CD4-positive, alpha-beta T cell treated with Interleukin-15 for 4 hours (primary cell): ENCODE data around the gene CH25H.
"Not testable (repeated sequence)": the region's sequence is repeated elsewhere in the genome, so short reads cannot be mapped to it uniquely, and the experiment has no call there.

ENCODE experiments used
- DNase-seq: peaks from one replicate; pipeline ENCODE4 v3.0.0-alpha.2; 2020; ENCODE audit warnings: low spot score

The CH25H gene

GRCh38 chr10:89201345-89202032, 5.6 kb downstream of the CH25H start:
- DNase-seq, result no peak

- DNase-seq, result no peak
Observed at GRCh38 chr10:89197473-89197872, 9.6 kb downstream of the CH25H start.

GRCh38 chr10:89191301-89191700, 15.8 kb downstream of the CH25H start:
- DNase-seq, result not testable (repeated sequence)

- no peak for DNase-seq
Observed at GRCh38 chr10:89189211-89189734, 17.8 kb downstream of the CH25H start.

- DNase-seq, result no peak
Observed at GRCh38 chr10:89185658-89186057, 21.5 kb downstream of the CH25H start.

GRCh38 chr10:89184638-89185037, 22.5 kb downstream of the CH25H start:
- DNase-seq, result no peak

- no peak for DNase-seq
Observed at GRCh38 chr10:89183571-89183970, 23.5 kb downstream of the CH25H start.

- DNase-seq, result no peak
Observed at GRCh38 chr10:89182894-89183293, 24.2 kb downstream of the CH25H start.

GRCh38 chr10:89175816-89176215, 31.3 kb downstream of the CH25H start:
- DNase-seq, result no peak

- no peak for DNase-seq
Observed at GRCh38 chr10:89173075-89173474, 34.0 kb downstream of the CH25H start.

- no peak for DNase-seq
Observed at GRCh38 chr10:89171996-89172395, 35.1 kb downstream of the CH25H start.

GRCh38 chr10:89171263-89171872, 35.7 kb downstream of the CH25H start:
- no peak for DNase-seq

GRCh38 chr10:89168354-89168900, 38.7 kb downstream of the CH25H start:
- DNase-seq, result not testable (repeated sequence)

- DNase-seq, result no peak
Observed at GRCh38 chr10:89167915-89168314, 39.2 kb downstream of the CH25H start.

GRCh38 chr10:89165923-89166322, 41.2 kb downstream of the CH25H start:
- DNase-seq, result no peak

GRCh38 chr10:89164920-89165319, 42.2 kb downstream of the CH25H start:
- DNase-seq, result no peak

- peak; percentile 3 for DNase-seq
Observed at GRCh38 chr10:89164080-89164479, 43.0 kb downstream of the CH25H start.

GRCh38 chr10:89163265-89163995, 43.7 kb downstream of the CH25H start:
- DNase-seq, result peak; percentile 41

- DNase-seq, result no peak
Observed at GRCh38 chr10:89162596-89162995, 44.5 kb downstream of the CH25H start.

GRCh38 chr10:89160339-89160738, 46.8 kb downstream of the CH25H start:
- DNase-seq, result no peak

- DNase-seq, result no peak
Observed at GRCh38 chr10:89159761-89160160, 47.4 kb downstream of the CH25H start.

GRCh38 chr10:89159316-89159715, 47.8 kb downstream of the CH25H start:
- DNase-seq, result no peak

GRCh38 chr10:89158446-89158845, 48.7 kb downstream of the CH25H start:
- no peak for DNase-seq
